Activated CD4-positive, CD25-positive, alpha-beta regulatory T cell treated with anti-CD3 and anti-CD28 coated beads, Interleukin-2, amount 50 U/mL, for 24 hours (primary cell): Measurements from ENCODE around the gene AKAP6.
"Not testable (repeated sequence)": the region's sequence is repeated elsewhere in the genome, so short reads cannot be mapped to it uniquely, and the experiment has no call there.

Source experiments
- ATAC-seq, 2 donors: fragments of 150-1000 bp; cut with Tn5 transposase; one replicate each; pipeline ENCODE4 v1.10.0; 2021; ENCODE audit warnings: mild to moderate bottlenecking in 1 of 2, moderate library complexity in 1 of 2

AKAP6 gene

GRCh38 chr14:32370714-32371113 lies 41.6 kb downstream of the AKAP6 start:
- ATAC-seq, result no peak

DNA sequence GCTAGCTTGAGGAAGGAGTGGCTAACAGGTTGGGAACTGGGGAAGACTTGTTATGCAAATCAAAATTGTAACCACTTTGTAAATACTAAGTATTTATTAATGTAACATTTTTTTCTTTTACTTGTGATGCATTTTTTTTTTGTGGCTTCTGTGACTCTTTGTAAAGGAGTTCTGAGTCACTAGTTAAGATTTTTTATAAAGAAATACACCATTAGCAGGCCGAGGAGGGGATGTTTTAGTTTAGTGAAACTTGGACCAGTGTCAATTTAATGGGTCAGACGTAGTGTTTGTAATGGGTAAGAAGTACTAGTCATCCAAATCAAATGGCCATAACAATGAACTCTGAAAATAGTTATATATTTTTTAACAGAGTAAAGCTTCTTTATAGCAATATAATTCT lies 43.1 kb downstream of the AKAP6 start:
- ATAC-seq, result no peak

GRCh38 chr14:32373174-32373573 lies 44.1 kb downstream of the AKAP6 start:
- ATAC-seq, result not testable (repeated sequence)

DNA sequence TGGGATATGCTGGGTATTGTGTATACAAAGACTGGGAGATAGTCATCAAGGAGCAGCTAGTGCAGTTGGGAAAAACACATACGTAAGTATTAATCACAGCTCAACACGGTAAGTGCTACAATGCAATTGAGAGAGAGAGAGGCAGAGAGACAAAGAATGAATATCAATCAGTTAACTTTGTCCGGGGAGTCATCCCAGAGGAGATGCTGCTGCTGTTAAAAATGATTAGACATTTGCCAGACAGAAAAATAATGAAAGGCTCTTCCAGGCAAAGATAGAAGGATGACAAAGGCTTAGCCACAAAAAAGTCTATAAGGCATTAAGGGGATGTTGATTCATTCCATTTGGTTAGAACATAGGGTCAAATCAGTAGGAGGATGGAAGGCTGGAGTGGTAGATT lies 45.1 kb downstream of the AKAP6 start:
- no peak for ATAC-seq

DNA sequence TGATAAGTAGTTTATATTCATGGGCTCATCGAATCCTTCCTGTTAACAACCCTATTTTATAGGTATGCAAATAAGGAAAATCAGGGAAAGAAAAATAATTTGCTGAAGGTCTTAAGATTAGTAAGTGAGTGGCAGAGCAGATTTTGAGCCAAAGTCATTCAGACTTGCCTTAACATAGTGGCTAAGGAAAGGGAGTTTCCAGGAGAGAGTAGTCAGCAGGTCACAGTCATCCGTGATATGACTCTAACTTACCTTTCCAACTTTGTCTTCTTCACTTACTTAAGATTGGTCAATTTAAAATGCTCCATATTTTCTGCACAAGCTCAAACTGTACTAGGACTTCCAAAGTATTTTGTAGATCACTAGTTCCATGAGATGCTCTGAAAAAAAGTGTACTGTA lies 46.6 kb downstream of the AKAP6 start:
- no peak for ATAC-seq

DNA sequence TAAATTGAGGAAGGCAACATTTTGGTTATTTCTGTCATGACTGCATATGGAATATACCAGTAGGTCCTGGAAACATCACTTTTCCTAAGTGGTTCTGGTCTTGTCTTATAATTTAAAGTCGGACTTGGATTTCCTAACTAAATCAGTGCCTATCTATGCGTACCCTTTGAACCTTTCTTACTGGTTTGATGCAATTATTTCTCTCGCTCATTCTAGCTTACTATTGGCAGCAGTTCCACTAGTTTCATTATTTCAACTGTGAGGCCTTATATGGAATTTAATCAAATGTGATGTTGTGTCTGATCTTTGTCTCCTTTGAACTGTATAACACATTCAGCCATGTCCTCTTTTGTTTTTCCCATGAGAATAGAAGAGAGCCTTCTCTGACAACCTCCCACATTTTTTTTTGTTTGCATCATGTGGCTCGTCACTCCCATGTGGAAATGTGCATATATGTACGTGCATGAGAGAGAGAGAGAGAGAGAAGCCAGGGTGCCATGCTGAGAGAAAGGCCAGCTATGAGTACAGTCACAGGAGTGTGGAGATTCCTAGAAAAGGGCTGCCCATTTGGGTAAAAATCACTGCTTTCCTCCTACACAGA lies 48.0 kb downstream of the AKAP6 start:
- ATAC-seq, result no peak

DNA sequence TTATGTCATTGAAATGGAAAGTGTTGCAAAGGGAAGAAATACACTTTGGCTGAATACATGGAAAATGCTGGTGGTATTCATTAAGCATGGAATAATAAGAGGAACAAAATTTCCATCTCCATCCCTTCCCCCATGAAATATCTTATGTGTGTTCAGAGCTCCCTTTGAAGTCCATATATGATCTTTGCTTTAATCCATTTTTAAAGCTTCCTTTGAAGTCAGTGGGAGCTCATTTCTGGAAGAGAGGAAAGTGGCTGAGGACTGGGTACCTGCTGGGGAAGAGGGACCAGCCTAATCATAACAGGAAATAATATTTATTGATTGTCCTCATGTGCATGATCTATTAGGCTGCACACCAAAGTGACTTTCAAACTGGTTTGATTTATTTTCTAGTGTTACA lies 49.2 kb downstream of the AKAP6 start:
- ATAC-seq, result no peak

DNA sequence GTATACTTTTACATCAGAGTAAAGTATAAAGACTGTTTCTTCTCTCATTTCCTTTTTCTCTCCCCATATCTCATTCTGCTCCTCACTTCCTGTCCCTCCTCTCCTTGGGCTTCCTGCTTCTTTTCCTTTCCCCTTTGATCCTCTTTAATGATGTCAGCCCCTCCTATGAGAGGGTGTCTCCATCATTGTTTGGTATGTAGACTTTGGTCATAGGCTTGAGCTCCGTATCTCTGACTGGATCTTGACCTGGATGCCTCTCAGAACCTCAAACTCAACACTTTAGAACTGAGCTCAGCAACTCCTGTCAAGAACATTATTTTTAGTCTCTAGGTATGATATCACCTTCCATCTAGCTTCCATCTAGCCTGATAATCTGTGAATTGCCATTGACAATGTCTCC lies 50.3 kb downstream of the AKAP6 start:
- ATAC-seq, result no peak

DNA sequence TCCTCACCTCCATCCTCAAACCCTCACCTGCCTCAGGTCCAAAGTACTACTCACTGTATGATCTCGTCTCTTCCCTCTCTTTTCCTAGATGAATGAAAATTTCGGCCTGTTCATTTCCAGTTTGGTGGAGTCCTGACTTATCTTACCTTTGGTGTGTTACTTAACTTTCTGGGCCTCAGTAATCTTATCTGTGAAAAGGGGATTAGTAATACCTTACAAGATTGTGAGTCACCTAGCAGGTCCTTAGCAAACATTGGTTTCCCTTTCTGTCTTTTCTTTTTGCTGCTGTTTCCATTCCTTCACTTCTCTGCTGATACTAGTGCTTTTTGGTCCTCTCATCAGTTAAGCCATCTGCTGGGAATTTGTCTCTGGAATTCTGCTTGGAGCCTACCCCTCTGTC lies 52.8 kb downstream of the AKAP6 start:
- no peak for ATAC-seq

GRCh38 chr14:32382704-32383103 lies 53.6 kb downstream of the AKAP6 start:
- no peak for ATAC-seq

DNA sequence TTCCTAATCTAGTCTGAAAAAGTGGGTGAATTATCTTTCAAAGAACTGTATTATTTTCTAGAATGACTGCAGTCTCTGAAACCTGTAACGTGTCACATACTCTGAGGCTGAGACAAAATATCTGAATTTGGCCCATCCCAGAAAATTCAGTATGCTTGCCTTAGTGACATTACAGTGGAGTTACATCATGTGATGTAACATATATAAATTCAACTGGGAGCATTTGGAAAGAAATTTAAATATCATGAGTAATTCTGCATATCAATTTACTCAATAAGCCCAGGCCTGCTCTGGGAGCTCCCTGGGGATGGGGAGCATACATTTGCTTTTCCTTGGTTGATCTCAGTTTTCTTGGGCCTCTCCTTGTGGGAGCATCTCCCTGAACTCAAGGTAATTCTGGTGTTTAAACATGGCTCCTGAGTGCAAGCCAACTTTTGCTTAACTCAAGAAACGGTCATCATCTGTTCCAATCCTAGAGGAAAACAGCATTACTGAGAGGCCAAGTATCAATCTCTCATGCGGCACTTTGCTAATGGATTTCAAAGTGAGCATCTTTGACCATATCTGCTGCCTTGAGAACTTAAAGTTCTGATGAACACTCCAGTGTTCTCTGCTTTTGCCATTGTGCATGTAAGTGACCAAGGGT lies 54.4 kb downstream of the AKAP6 start:
- no peak for ATAC-seq

DNA sequence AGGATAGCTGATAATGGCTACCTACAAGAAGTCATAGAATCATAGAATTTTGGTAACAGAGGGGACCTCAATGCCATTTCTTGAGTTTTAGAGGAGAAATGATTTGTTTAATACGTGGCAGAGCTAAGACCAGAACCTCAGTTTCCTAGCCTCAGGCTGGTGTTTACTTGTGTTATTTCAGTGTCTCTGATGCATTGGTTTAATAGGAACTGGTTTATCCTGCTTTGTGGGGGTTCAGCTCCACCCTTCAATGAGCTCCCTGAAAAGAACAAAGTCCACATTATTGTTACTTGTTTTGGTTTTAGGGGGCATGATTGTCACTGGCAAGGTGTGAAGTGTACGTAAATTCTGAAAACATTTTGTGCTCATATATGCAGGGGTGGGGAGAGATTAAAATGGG lies 55.4 kb downstream of the AKAP6 start:
- ATAC-seq, result no peak

DNA sequence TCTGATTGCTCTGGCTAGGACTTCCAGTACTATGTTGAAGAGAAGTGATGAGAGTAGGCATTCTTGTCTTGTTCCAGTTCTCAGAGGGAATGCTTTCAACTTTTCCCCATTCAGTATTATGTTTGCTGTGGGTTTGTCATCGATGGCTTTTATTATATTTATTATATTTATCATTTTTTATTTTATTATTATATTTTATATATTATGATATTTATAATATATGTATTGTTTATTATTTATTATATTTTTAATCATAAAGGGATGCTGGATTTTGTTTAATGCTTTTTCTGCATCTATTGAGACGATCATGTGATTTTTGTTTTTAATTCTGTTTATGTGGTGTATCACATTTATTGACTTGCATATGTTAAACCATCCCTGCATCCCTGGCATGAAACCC lies 58.2 kb downstream of the AKAP6 start:
- not testable (repeated sequence) for ATAC-seq

GRCh38 chr14:32393119-32393518 lies 64.0 kb downstream of the AKAP6 start:
- no peak for ATAC-seq

- no peak for ATAC-seq
These were observed 64.9 kb downstream of the AKAP6 start for GRCh38 chr14:32394038-32394437.

- no peak for ATAC-seq
These were observed 67.8 kb downstream of the AKAP6 start for GRCh38 chr14:32396885-32397284.

GRCh38 chr14:32397861-32398640 lies 69.0 kb downstream of the AKAP6 start:
- no peak for ATAC-seq

DNA sequence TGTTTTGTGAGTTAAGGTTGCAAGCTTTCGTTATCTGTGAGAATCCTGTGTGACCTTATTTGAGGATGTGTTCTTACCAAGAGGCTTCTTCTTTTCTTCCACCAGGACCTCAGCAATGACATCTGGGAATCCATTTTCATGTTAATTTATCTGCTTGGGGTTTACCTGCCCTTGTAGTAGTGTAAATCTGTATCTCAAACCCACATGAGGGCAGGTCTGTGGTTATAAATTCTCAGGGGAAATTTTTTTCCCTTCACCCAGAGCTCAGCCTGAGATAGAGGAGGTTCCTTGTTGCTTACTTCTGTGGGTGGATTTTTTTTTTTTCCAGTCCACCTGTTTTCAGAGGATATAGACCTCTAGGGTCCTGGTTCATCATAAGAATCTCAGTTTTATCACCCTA lies 70.8 kb downstream of the AKAP6 start:
- no peak for ATAC-seq

DNA sequence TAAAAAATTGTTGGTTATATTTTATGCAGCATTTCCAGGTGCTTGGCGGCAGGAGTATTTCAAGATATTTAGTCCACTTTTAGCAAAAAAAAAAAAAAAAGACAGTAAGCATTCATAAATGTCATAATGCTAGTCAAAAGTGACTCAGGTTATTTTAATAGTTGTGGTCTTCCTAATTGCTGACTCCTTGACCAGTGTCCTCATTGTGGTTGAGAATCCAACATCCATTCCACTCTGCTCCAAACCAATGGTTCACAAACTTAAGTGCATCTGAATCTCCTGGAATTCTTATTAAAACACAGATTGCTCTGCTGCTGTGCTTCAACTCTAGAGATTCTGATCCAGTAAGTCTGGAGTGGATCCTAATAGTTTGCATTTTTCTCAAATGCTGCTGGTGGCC lies 71.4 kb downstream of the AKAP6 start:
- ATAC-seq, result no peak

DNA sequence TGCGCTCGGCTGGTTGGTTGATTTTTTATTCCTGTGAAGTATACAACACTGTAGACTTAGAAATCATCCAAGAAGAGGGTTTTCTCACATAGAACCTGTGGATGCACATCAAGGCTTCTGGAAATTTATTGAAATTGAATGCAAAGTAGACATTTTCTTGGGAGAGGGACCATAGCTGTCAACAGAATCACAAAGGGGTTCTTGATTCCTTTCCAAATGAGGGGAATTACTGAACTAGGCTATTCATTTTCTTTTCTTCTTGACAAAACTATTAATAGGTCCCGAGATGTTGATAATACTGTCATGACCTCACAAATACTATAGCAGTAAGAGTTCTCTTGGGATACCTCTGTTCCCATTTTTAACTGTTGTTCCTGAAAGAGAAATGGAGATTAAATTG lies 73.9 kb downstream of the AKAP6 start:
- no peak for ATAC-seq

- no peak for ATAC-seq
These were observed 74.6 kb downstream of the AKAP6 start for GRCh38 chr14:32403688-32404087.

GRCh38 chr14:32404784-32405573 lies 75.9 kb downstream of the AKAP6 start:
- ATAC-seq, result no peak

DNA sequence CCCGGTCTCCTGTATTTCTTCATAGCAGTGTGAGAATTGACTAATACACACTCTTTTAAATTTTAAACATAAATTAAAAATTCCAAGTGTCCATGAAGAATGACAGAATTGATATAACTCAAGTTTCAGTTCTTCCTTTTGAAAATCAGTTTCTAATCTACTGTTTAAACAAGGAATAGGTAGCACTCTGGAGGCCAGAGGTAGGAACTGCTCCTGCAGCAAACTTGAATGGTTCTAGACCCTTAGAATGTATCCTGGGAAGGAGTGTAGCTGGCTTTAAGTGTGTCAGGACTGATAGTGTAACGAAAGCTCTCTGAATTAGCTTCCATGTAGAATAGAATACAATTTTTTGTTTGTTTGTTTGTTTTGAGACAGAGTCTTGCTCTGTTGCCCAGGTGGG lies 76.8 kb downstream of the AKAP6 start:
- no peak for ATAC-seq
